HepG2 (cell line): ENCODE results near the gene PCYT2. TPM values are rescaled to one million over a fixed set of nuclear protein-coding genes. Genes with fewer than 3 reads are reported as not detected.
A peak's percentile ranks its signal among the peaks of the same experiment; 100 is the strongest.

Experiments
- BRF2 ChIP-seq: sonication (generic); formaldehyde crosslinking; IDR thresholded peaks from 2 replicates; pipeline ENCODE4 v1.8.1; 2022; ENCODE audit warnings: mild to moderate bottlenecking, missing genetic modification reagents
- GABPB1 ChIP-seq: IDR thresholded peaks from 2 replicates; pipeline ENCODE4 v1.6.1; 2016; ENCODE audit warnings: mild to moderate bottlenecking, missing genetic modification reagents, moderate library complexity, missing compliant biosample characterization
- GMEB1 ChIP-seq: sonication (generic); formaldehyde crosslinking; IDR thresholded peaks from 2 replicates; pipeline ENCODE4 v1.5.1; 2020; ENCODE audit warnings: missing genetic modification reagents, mild to moderate bottlenecking, borderline replicate concordance
- HBP1 ChIP-seq: IDR thresholded peaks from 2 replicates; pipeline ENCODE4 v1.6.1; 2016; ENCODE audit warnings: low read depth, control low read depth
- HMGXB3 ChIP-seq: sonication (generic); formaldehyde crosslinking; IDR thresholded peaks from 2 replicates; pipeline ENCODE4 v1.4.0; 2020; ENCODE audit warnings: missing genetic modification reagents, borderline replicate concordance
- KLF11 ChIP-seq: IDR thresholded peaks from 2 replicates; pipeline ENCODE4 v1.6.1; 2016; ENCODE audit warnings: missing compliant biosample characterization
- RFX3 ChIP-seq: IDR thresholded peaks from 2 replicates; pipeline ENCODE4 v1.6.1; 2016; ENCODE audit warnings: missing biosample characterization, missing genetic modification reagents
- SALL2 ChIP-seq: sonication (generic); formaldehyde crosslinking; IDR thresholded peaks from 2 replicates; pipeline ENCODE4 v1.8.1; 2023; ENCODE audit warnings: mild to moderate bottlenecking, missing genetic modification reagents, inconsistent platforms
- SNRNP70 ChIP-seq: fragments of 200-400 bp; formaldehyde crosslinking; IDR thresholded peaks from 2 replicates; pipeline ENCODE4 v1.6.1; 2017; ENCODE audit warnings: mild to moderate bottlenecking, low read depth, low read length, moderate library complexity
- STAG1 ChIP-seq: sonication (generic); formaldehyde crosslinking; IDR thresholded peaks from 2 replicates; pipeline ENCODE4 v1.4.0; 2020; ENCODE audit warnings: missing genetic modification reagents
- ZFP91 ChIP-seq: sonication (generic); formaldehyde crosslinking; IDR thresholded peaks from 2 replicates; pipeline ENCODE4 v1.9.0; 2022; ENCODE audit warnings: missing genetic modification reagents, mild to moderate bottlenecking, borderline replicate concordance
- ZNF432 ChIP-seq: sonication (generic); formaldehyde crosslinking; IDR thresholded peaks from 2 replicates; pipeline ENCODE4 v1.5.0; 2020; ENCODE audit warnings: missing genetic modification reagents, mild to moderate bottlenecking, borderline replicate concordance
- ZNF546 ChIP-seq: sonication (generic); formaldehyde crosslinking; conservative IDR thresholded peaks from 2 replicates; pipeline ENCODE4 v1.8.1; 2023; ENCODE audit warnings: mild to moderate bottlenecking, missing genetic modification reagents
- ZNF597 ChIP-seq: sonication (generic); formaldehyde crosslinking; IDR thresholded peaks from 2 replicates; pipeline ENCODE4 v1.5.0; 2020; ENCODE audit warnings: missing genetic modification reagents
- ZNF777 ChIP-seq: sonication (generic); formaldehyde crosslinking; IDR thresholded peaks from 2 replicates; pipeline ENCODE4 v1.4.0; 2020; ENCODE audit warnings: missing genetic modification reagents
- ZNF891 ChIP-seq: sonication (generic); formaldehyde crosslinking; IDR thresholded peaks from 2 replicates; pipeline ENCODE4 v1.5.0; 2020; ENCODE audit warnings: mild to moderate bottlenecking, missing genetic modification reagents
- ZSCAN25 ChIP-seq: sonication (generic); formaldehyde crosslinking; IDR thresholded peaks from 2 replicates; pipeline ENCODE4 v1.8.0; 2022; ENCODE audit warnings: mild to moderate bottlenecking, missing genetic modification reagents
- polyA plus RNA-seq, 8 experiments: library from polyadenylated mRNA; depleted of rRNA in 3 of 8; stranded (reverse) in 7 of 8; unstranded in 1 of 8; fragments of >200 nt; fragmentation: Illumina TruSeq in 4 of 8; extraction: Trizol in 4 of 8; gene quantifications; 2 replicates each; pipeline versions ENCODE4 v1.2.1 to v1.2.3, GENCODE V29; 2011 to 2016; ENCODE audit warnings: low read depth in 4 of 8, missing spikeins in 1 of 8, mixed read lengths in 1 of 8; ENCODE audit not compliant: insufficient read depth in 1 of 8
- total RNA-seq, 5 experiments: library from RNA; depleted of rRNA; stranded (reverse); fragments of >200 nt; fragmentation: Illumina TruSeq; extraction: Trizol; gene quantifications; 2 replicates each; pipeline ENCODE4 v1.2.3, GENCODE V29; 2016; ENCODE audit warnings: low read depth in 1 of 5

Gene PCYT2
- total and polyA plus RNA-seq, 2 of the 13 experiments (the other 11 are each of a cell fraction or from before 2014, with no cell fraction given), result 147 to 297 TPM

- no peak for TF ChIP-seq HMGXB3 (CRISPR knock-in tag)
- 0 out of 2 replicates have a peak, but pooled peaks have one; percentile 29 for TF ChIP-seq HBP1 (CRISPR knock-in tag)
- TF ChIP-seq STAG1, result peak; percentile 89
- TF ChIP-seq ZFP91 (CRISPR knock-in tag), result peak; percentile 79
- TF ChIP-seq GMEB1 (CRISPR knock-in tag), result no peak
- no peak for TF ChIP-seq KLF11
- TF ChIP-seq ZSCAN25 (CRISPR knock-in tag), result peak; percentile 6; the same call in 1 of the 2 replicates
- no peak for TF ChIP-seq ZNF432 (CRISPR knock-in tag)
- TF ChIP-seq SALL2, result peak; percentile 74; the same call in 1 of the 2 replicates
- no peak for TF ChIP-seq RFX3
- TF ChIP-seq GABPB1 (CRISPR knock-in tag), result peak; percentile 48; the same call in 1 of the 2 replicates
- no peak for TF ChIP-seq SNRNP70
- no peak for TF ChIP-seq ZNF597 (CRISPR knock-in tag)
- TF ChIP-seq ZNF777 (CRISPR knock-in tag), result peak; percentile 59; the same call in 1 of the 2 replicates
- peak; percentile 60; the same call in 1 of the 2 replicates for TF ChIP-seq BRF2 (CRISPR knock-in tag)
- no peak; the same call in 1 of the 2 replicates for TF ChIP-seq ZNF546 (CRISPR knock-in tag)
- peak; percentile 14; the same call in 1 of the 2 replicates for TF ChIP-seq ZNF891 (CRISPR knock-in tag)
Measured at GRCh38 chr17:81959362-81960129, 48.3 kb upstream of the PCYT2 start (continued).
